DMS53 treated with DMSO at 0.1 percent for 48 hours (cell line): ENCODE data around the gene SLC4A2.

Experiments
- DNase-seq: peaks from one replicate; lab custom pipeline; 2025; ENCODE audit not compliant: unreplicated experiment; lab: John Stamatoyannopoulos, UW

Gene SLC4A2

GRCh38 chr7:151061213-151062110 is 2.1 kb downstream of the SLC4A2 start:
- DNase-seq, result no peak

GRCh38 chr7:151062111-151062398 is 2.7 kb downstream of the SLC4A2 start:
- no peak for DNase-seq

- peak; percentile 96 for DNase-seq
Measured at GRCh38 chr7:151062399-151063211, 3.2 kb downstream of the SLC4A2 start.

GRCh38 chr7:151063212-151063561 is 3.8 kb downstream of the SLC4A2 start:
- peak; percentile 19 for DNase-seq

- no peak for DNase-seq
Measured at GRCh38 chr7:151064454-151064853, 5.1 kb downstream of the SLC4A2 start.

GRCh38 chr7:151064993-151065392 is 5.6 kb downstream of the SLC4A2 start:
- DNase-seq, result no peak

GRCh38 chr7:151065516-151065915 is 6.1 kb downstream of the SLC4A2 start:
- no peak for DNase-seq

- DNase-seq, result no peak
Measured at GRCh38 chr7:151066273-151066974, 7.0 kb downstream of the SLC4A2 start.

GRCh38 chr7:151068069-151068773 is 8.8 kb downstream of the SLC4A2 start:
- no peak for DNase-seq

GRCh38 chr7:151069841-151070573 is 10.6 kb downstream of the SLC4A2 start:
- no peak for DNase-seq

- DNase-seq, result no peak
Measured at GRCh38 chr7:151070574-151070960, 11.2 kb downstream of the SLC4A2 start.

GRCh38 chr7:151071032-151071866 is 11.9 kb downstream of the SLC4A2 start:
- DNase-seq, result no peak

- DNase-seq, result no peak
Measured at GRCh38 chr7:151073990-151074389, 14.6 kb downstream of the SLC4A2 start.

- no peak for DNase-seq
Measured at GRCh38 chr7:151074817-151075661, 15.7 kb downstream of the SLC4A2 start.

- no peak for DNase-seq
Measured at GRCh38 chr7:151075662-151075971, 16.2 kb downstream of the SLC4A2 start.

GRCh38 chr7:151075978-151076426 is 16.6 kb downstream of the SLC4A2 start:
- no peak for DNase-seq

GRCh38 chr7:151076863-151077704 is 17.7 kb downstream of the SLC4A2 start:
- peak; percentile 5 for DNase-seq

- DNase-seq, result no peak
Measured at GRCh38 chr7:151077705-151078232, 18.4 kb downstream of the SLC4A2 start.
